Smooth muscle cell (in vitro differentiated cells): ENCODE data around the gene STUM. TPM values are rescaled to one million over a fixed set of nuclear protein-coding genes. Genes with fewer than 3 reads are reported as not detected.
A peak's percentile ranks its signal among the peaks of the same experiment; 100 is the strongest.

ENCODE experiments used
- DNase-seq: peaks from one replicate; lab custom pipeline; 2025; ENCODE audit not compliant: unreplicated experiment; lab: John Stamatoyannopoulos, UW
- H2AFZ ChIP-seq: fragments of 200-600 bp; sonication (generic); 2 replicates; pipeline ENCODE4 v1.6.0; 2016; ENCODE audit warnings: antibody characterized with exemption, low read depth, mild to moderate bottlenecking
- H3F3A ChIP-seq: fragments of 200-600 bp; sonication (generic); 2 replicates; pipeline ENCODE4 v1.6.0; 2017; ENCODE audit warnings: antibody characterized with exemption, low read depth
- H3K27ac ChIP-seq: fragments of 200-600 bp; sonication (generic); 2 replicates; pipeline ENCODE4 v1.5.1; 2016; ENCODE audit warnings: low read depth, mild to moderate bottlenecking
- H3K27me3 ChIP-seq: fragments of 200-600 bp; sonication (generic); 2 replicates; pipeline ENCODE4 v1.6.1; 2016; ENCODE audit warnings: low read depth, mild to moderate bottlenecking
- H3K36me3 ChIP-seq: fragments of 200-600 bp; sonication (generic); 2 replicates; pipeline ENCODE4 v1.5.1; 2016; ENCODE audit warnings: low read depth
- H3K4me1 ChIP-seq: fragments of 200-600 bp; sonication (generic); 2 replicates; pipeline ENCODE4 v1.5.1; 2016; ENCODE audit warnings: low read depth
- H3K4me2 ChIP-seq: fragments of 200-600 bp; sonication (generic); 2 replicates; pipeline ENCODE4 v1.6.0; 2016; ENCODE audit warnings: mild to moderate bottlenecking
- H3K4me3 ChIP-seq: fragments of 200-600 bp; sonication (generic); 2 replicates; pipeline ENCODE4 v1.5.1; 2016; ENCODE audit warnings: mild to moderate bottlenecking
- H3K79me2 ChIP-seq: fragments of 200-600 bp; sonication (generic); 2 replicates; pipeline ENCODE4 v1.6.0; 2016; ENCODE audit warnings: low read depth, mild to moderate bottlenecking
- H3K9ac ChIP-seq: fragments of 200-600 bp; sonication (generic); 2 replicates; pipeline ENCODE4 v1.6.0; 2016; ENCODE audit warnings: low read depth
- H3K9me3 ChIP-seq: fragments of 200-600 bp; sonication (generic); replicated peaks from 2 replicates; pipeline ENCODE4 v1.5.1; 2016; ENCODE audit warnings: low read depth
- H4K20me1 ChIP-seq: fragments of 200-600 bp; sonication (generic); 2 replicates; pipeline ENCODE4 v1.6.0; 2016; ENCODE audit warnings: low read depth
- WGBS: methylation state at CpG from one replicate; pipeline ENCODE4 v1.1.7; 2016; ENCODE audit warnings: low lambda C conversion rate; 5-methylcytosine and 5-hydroxymethylcytosine counted together
- polyA plus RNA-seq: library from polyadenylated mRNA; unstranded; fragments of >200 nt; fragmentation: Nextera tagmentation; extraction: Ambion mirVana; gene quantifications from 2 replicates; pipeline ENCODE4 v1.2.1, GENCODE V29; 2016
- total RNA-seq: library from RNA; depleted of rRNA; stranded (reverse); fragments of >200 nt; gene quantifications from 2 replicates; pipeline ENCODE4 v1.2.3, GENCODE V29; 2014
- TF ChIP-seq, protein P1 (sequence below): fragments of 200-600 bp; sonication (generic); IDR thresholded peaks from 2 replicates; pipeline ENCODE4 v1.5.1; 2017; ENCODE audit warnings: borderline replicate concordance, mild to moderate bottlenecking, antibody characterized with exemption; ENCODE audit not compliant: insufficient read depth, poor library complexity, severe bottlenecking

STUM gene
- total and polyA plus RNA-seq, 2 experiments from 2014 or later, result 0.04 TPM; not detected in 1

DNA sequence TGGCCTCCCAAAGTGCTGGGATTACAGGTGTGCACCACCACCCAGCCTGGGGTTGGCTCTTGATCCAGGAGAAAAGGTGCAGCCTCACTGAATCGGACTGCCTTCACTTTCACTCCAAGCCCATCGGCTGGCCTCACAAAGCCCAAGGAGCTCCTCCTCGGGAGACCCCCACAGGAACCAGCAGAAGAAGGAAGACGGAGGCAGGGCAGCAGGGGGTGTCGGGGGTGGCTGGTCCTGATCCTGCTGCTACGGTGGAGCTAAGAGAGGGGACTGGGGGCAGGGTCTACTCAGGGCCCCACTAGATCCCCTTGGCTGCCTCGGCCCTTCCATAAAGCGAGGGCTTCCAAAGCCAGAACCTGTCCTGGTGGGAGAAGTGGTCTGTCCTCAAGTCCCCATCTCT is 93.9 kb downstream of the STUM start:
- H4K20me1 ChIP-seq, result no peaks in the 10 kb centered on the region
- H3F3A ChIP-seq, result no peaks in the 10 kb centered on the region
- H3K4me2 ChIP-seq, result no peak overlapping the region
- no peak for DNase-seq
- TF ChIP-seq, protein P1, sequence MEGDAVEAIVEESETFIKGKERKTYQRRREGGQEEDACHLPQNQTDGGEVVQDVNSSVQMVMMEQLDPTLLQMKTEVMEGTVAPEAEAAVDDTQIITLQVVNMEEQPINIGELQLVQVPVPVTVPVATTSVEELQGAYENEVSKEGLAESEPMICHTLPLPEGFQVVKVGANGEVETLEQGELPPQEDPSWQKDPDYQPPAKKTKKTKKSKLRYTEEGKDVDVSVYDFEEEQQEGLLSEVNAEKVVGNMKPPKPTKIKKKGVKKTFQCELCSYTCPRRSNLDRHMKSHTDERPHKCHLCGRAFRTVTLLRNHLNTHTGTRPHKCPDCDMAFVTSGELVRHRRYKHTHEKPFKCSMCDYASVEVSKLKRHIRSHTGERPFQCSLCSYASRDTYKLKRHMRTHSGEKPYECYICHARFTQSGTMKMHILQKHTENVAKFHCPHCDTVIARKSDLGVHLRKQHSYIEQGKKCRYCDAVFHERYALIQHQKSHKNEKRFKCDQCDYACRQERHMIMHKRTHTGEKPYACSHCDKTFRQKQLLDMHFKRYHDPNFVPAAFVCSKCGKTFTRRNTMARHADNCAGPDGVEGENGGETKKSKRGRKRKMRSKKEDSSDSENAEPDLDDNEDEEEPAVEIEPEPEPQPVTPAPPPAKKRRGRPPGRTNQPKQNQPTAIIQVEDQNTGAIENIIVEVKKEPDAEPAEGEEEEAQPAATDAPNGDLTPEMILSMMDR, result no peak
- H3K9me3 ChIP-seq, result no peaks in the 10 kb centered on the region
- H3K27me3 ChIP-seq, result no peaks in the 10 kb centered on the region
- H3K9ac ChIP-seq, result no peak overlapping the region
- no peaks in the 10 kb centered on the region for H3K36me3 ChIP-seq
- H3K79me2 ChIP-seq, result no peaks in the 10 kb centered on the region
- no peak overlapping the region for H3K4me3 ChIP-seq
- no peak overlapping the region for H2AFZ ChIP-seq
- no peak overlapping the region for H3K27ac ChIP-seq
- 97% methylated on average over 8 of the region's 8 CpGs for whole genome bisulfite sequencing
- H3K4me1 ChIP-seq, result peaks cover 17% of the 10 kb centered on the region

DNA sequence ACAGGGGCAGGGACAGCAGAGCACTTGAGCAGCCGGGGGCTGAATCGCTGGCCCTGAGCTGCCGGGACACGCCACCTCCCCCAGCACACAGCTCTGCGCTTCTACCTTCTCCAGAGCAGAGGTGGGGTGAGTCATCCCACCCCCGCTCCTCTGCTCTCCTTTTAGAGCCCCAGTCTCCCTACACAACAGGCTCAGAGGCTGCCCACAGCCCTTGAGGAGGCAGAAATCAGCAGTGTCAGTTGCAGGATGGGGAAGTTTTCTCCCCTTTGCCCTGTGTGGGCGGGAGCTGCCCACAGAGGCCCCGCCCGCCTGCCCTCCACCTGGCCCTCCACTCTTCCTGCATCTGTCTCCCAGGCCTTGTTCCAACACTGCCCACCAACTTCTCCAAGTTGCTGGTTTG is 94.6 kb downstream of the STUM start:
- Histone ChIP-seq H3K9me3 (no peaks in the 10 kb centered on the region), H3K4me2 (peak overlapping the region; percentile 77), H3K79me2 (no peaks in the 10 kb centered on the region), H2AFZ (no peak overlapping the region), H3K27ac (peak overlapping the region; percentile 68), H3F3A (no peaks in the 10 kb centered on the region), H3K9ac (peak overlapping the region; percentile 48), H3K36me3 (no peaks in the 10 kb centered on the region), H3K4me1 (peaks cover 17% of the 10 kb centered on the region), H4K20me1 (no peaks in the 10 kb centered on the region), H3K4me3 (no peak overlapping the region), H3K27me3 (no peaks in the 10 kb centered on the region)
- no peak for DNase-seq
- TF ChIP-seq, protein P1, result no peak
- 27% methylated on average over 9 of the region's 9 CpGs for WGBS

DNA sequence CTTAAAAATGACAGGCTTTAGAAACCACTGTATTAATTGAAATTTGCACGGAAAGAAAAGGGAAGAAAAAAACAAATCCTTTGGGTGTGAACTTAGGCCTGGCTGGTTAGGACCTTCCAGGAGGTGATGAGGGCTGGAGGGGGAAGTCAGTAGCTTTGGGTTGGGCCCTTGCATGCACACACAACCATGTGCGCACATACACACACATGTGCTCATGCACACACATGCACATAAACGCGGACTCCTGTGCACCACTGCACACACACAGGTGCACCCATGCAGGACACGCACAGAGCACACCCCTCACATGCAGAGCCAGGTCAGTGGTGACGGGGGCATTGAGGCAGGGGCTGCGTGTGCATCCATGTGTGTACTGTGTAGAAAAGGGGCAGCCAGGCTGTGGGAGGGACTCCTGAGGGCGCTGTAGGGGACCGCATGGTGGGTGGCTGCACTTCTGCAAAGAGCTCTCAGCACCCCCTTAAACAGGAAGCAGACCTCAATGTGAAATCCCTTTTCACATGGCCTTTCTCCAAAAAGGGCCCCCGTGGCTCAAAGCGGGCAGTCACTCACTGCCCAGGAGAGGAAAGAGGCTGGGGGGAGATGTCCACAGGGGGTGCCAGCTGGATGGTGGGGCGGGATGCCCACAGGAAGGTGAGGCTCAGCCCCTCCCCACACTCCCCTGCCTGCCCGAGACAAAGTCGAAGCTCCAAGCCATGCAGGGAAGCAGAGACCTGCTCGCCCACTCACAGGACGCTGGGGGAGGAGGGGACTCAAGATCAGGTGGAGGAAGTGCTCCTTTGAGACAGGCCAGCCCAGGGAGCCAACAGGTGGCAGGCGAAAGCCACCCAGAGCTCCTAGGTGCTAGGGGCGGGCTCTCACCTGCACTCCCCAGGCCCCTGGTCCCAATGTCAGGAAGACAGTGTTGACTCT is 95.3 kb downstream of the STUM start:
- Histone ChIP-seq H3K4me3 (no peak overlapping the region), H3K9me3 (no peaks in the 10 kb centered on the region), H3K9ac (no peak overlapping the region), H3K4me2 (peak overlapping the region; percentile 77), H3K36me3 (no peaks in the 10 kb centered on the region), H3K27me3 (no peaks in the 10 kb centered on the region), H4K20me1 (no peaks in the 10 kb centered on the region), H3F3A (no peaks in the 10 kb centered on the region), H3K27ac (peak overlapping the region; percentile 68), H3K4me1 (peaks cover 17% of the 10 kb centered on the region), H2AFZ (no peak overlapping the region), H3K79me2 (no peaks in the 10 kb centered on the region)
- no peak for DNase-seq
- TF ChIP-seq, protein P1, result no peak
- WGBS, result 92% methylated on average over 18 of the region's 18 CpGs
